Measurements from ENCODE around the gene KRT74.

The KRT74 gene

GRCh38 chr12:52573743-52574142 lies at the start of gene KRT74:
KRT74 (minus strand) TSS chr12:52573843; CDS start chr12:52573777, 66 bp downstream.
- no peak for DNase-seq (ENCODE audit: low read depth, low spot score)
- H3K27me3 ChIP-seq (ENCODE audit: insufficient read depth, insufficient read length) = no peaks in the 10 kb centered on the region
- no peak for TF ChIP-seq ZNF274 (IDR thresholded peaks at IDR 0.05; ENCODE audit: low read depth, low read length)
- TF ChIP-seq YY1 (IDR thresholded peaks at IDR 0.05; ENCODE audit: insufficient read depth, insufficient read length) = no peak
- no peak within 1 kb of the TSS for H3K4me3 ChIP-seq (ENCODE audit: insufficient read length, low read depth)
- H3K9ac ChIP-seq (ENCODE audit: insufficient read length, low read depth) = no peak within 1 kb of the TSS
- H3K4me1 ChIP-seq (ENCODE audit: insufficient read depth, insufficient read length) = no peaks in the 10 kb centered on the region
- H3K9me3 ChIP-seq (ENCODE audit: insufficient read depth, low read length) = no peaks in the 10 kb centered on the region
- H3K36me3 ChIP-seq (ENCODE audit: insufficient read depth, insufficient read length, low read length) = no peaks in the 10 kb centered on the region

- TF ChIP-seq ZNF274 (IDR thresholded peaks at IDR 0.05; ENCODE audit: low read depth, low read length) (no peak), SUZ12 (IDR thresholded peaks at IDR 0.05; ENCODE audit: extremely low read depth, insufficient read depth, insufficient read length) (no peak), YY1 (IDR thresholded peaks at IDR 0.05; ENCODE audit: insufficient read depth, insufficient read length) (no peak)
- Histone ChIP-seq H3K36me3 (ENCODE audit: insufficient read depth, insufficient read length, low read length) (no peaks in the 10 kb centered on the region), H3K27me3 (ENCODE audit: insufficient read depth, insufficient read length) (peaks cover 2% of the 10 kb centered on the region)
These were observed 48.7 kb upstream of the KRT74 start for GRCh38 chr12:52622349-52622748.

GRCh38 chr12:52618866-52619265 lies 45.2 kb upstream of the KRT74 start:
- H3K4me1 ChIP-seq (ENCODE audit: insufficient read depth, insufficient read length) = no peaks in the 10 kb centered on the region
- no peak overlapping the region for H3K4me3 ChIP-seq (ENCODE audit: insufficient read length, low read depth)
- peaks cover 4% of the 10 kb centered on the region for H3K27me3 ChIP-seq (ENCODE audit: insufficient read depth, insufficient read length)
- no peaks in the 10 kb centered on the region for H3K36me3 ChIP-seq (ENCODE audit: insufficient read depth, insufficient read length, low read length)
- H3K9ac ChIP-seq (ENCODE audit: insufficient read length, low read depth) = no peak overlapping the region
- no peak for DNase-seq (ENCODE audit: low read depth, low spot score)
- TF ChIP-seq SUZ12 (IDR thresholded peaks at IDR 0.05; ENCODE audit: extremely low read depth, insufficient read depth, insufficient read length) = no peak
- no peak for TF ChIP-seq ZNF274 (IDR thresholded peaks at IDR 0.05; ENCODE audit: low read depth, low read length)
- TF ChIP-seq YY1 (IDR thresholded peaks at IDR 0.05; ENCODE audit: insufficient read depth, insufficient read length) = no peak
- peaks cover 4% of the 10 kb centered on the region; the same call in 1 of the 2 replicates for H3K9me3 ChIP-seq (ENCODE audit: insufficient read depth, low read length)

More at GRCh38 chr12:52622349-52622748, 48.7 kb upstream of the KRT74 start:
- no peak for DNase-seq (ENCODE audit: low read depth, low spot score)
- no peak overlapping the region for H3K9ac ChIP-seq (ENCODE audit: insufficient read length, low read depth)
- H3K4me3 ChIP-seq (ENCODE audit: insufficient read length, low read depth) = no peak overlapping the region
- H3K4me1 ChIP-seq (ENCODE audit: insufficient read depth, insufficient read length) = no peaks in the 10 kb centered on the region
- peaks cover 8% of the 10 kb centered on the region; the same call in 1 of the 2 replicates for H3K9me3 ChIP-seq (ENCODE audit: insufficient read depth, low read length)

- no peaks in the 10 kb centered on the region for H3K36me3 ChIP-seq (ENCODE audit: insufficient read depth, insufficient read length, low read length)
- H3K9ac ChIP-seq (ENCODE audit: insufficient read length, low read depth) = no peak within 1 kb of the TSS
- no peak for TF ChIP-seq YY1 (IDR thresholded peaks at IDR 0.05; ENCODE audit: insufficient read depth, insufficient read length)
- TF ChIP-seq ZNF274 (IDR thresholded peaks at IDR 0.05; ENCODE audit: low read depth, low read length) = no peak
- no peak for TF ChIP-seq SUZ12 (IDR thresholded peaks at IDR 0.05; ENCODE audit: extremely low read depth, insufficient read depth, insufficient read length)
- no peak within 1 kb of the TSS for H3K4me3 ChIP-seq (ENCODE audit: insufficient read length, low read depth)
- H3K9me3 ChIP-seq (ENCODE audit: insufficient read depth, low read length) = no peaks in the 10 kb centered on the region; the same call in 1 of the 2 replicates
- H3K4me1 ChIP-seq (ENCODE audit: insufficient read depth, insufficient read length) = no peaks in the 10 kb centered on the region
- no peak for DNase-seq (ENCODE audit: low read depth, low spot score)
- H3K27me3 ChIP-seq (ENCODE audit: insufficient read depth, insufficient read length) = peaks cover 4% of the 10 kb centered on the region
These were observed 44.6 kb upstream of the KRT74 start, which contains the start of gene KRT73 for GRCh38 chr12:52618216-52618615. KRT73 (minus strand) TSS chr12:52618559; CDS start chr12:52618524, 35 bp downstream.

- Histone ChIP-seq H3K4me1 (ENCODE audit: insufficient read depth, insufficient read length) (no peaks in the 10 kb centered on the region), H3K9me3 (ENCODE audit: insufficient read depth, low read length) (no peaks in the 10 kb centered on the region), H3K27me3 (ENCODE audit: insufficient read depth, insufficient read length) (peaks cover 4% of the 10 kb centered on the region), H3K4me3 (ENCODE audit: insufficient read length, low read depth) (no peak overlapping the region), H3K36me3 (ENCODE audit: insufficient read depth, insufficient read length, low read length) (no peaks in the 10 kb centered on the region), H3K9ac (ENCODE audit: insufficient read length, low read depth) (no peak overlapping the region)
- no peak for TF ChIP-seq YY1 (IDR thresholded peaks at IDR 0.05; ENCODE audit: insufficient read depth, insufficient read length)
- TF ChIP-seq ZNF274 (IDR thresholded peaks at IDR 0.05; ENCODE audit: low read depth, low read length) = no peak
- no peak for DNase-seq (ENCODE audit: low read depth, low spot score)
These were observed 43.8 kb upstream of the KRT74 start for GRCh38 chr12:52617403-52617785.

- no peaks in the 10 kb centered on the region for H3K9me3 ChIP-seq (ENCODE audit: insufficient read depth, low read length)
- H3K4me1 ChIP-seq (ENCODE audit: insufficient read depth, insufficient read length) = no peaks in the 10 kb centered on the region
- no peak for TF ChIP-seq YY1 (IDR thresholded peaks at IDR 0.05; ENCODE audit: insufficient read depth, insufficient read length)
- H3K27me3 ChIP-seq (ENCODE audit: insufficient read depth, insufficient read length) = peaks cover 6% of the 10 kb centered on the region
- no peak for DNase-seq (ENCODE audit: low read depth, low spot score)
- H3K4me3 ChIP-seq (ENCODE audit: insufficient read length, low read depth) = no peak overlapping the region
- no peaks in the 10 kb centered on the region for H3K36me3 ChIP-seq (ENCODE audit: insufficient read depth, insufficient read length, low read length)
- no peak overlapping the region for H3K9ac ChIP-seq (ENCODE audit: insufficient read length, low read depth)
These were observed 43.2 kb upstream of the KRT74 start for GRCh38 chr12:52616680-52617402.

- no peak for DNase-seq (ENCODE audit: low read depth, low spot score)
- no peak overlapping the region for H3K4me3 ChIP-seq (ENCODE audit: insufficient read length, low read depth)
- H3K4me1 ChIP-seq (ENCODE audit: insufficient read depth, insufficient read length) = peaks cover 2% of the 10 kb centered on the region
- no peaks in the 10 kb centered on the region for H3K36me3 ChIP-seq (ENCODE audit: insufficient read depth, insufficient read length, low read length)
- H3K9ac ChIP-seq (ENCODE audit: insufficient read length, low read depth) = no peak overlapping the region
- no peaks in the 10 kb centered on the region for H3K9me3 ChIP-seq (ENCODE audit: insufficient read depth, low read length)
- TF ChIP-seq YY1 (IDR thresholded peaks at IDR 0.05; ENCODE audit: insufficient read depth, insufficient read length) = no peak
- TF ChIP-seq SUZ12 (IDR thresholded peaks at IDR 0.05; ENCODE audit: extremely low read depth, insufficient read depth, insufficient read length) = no peak
- TF ChIP-seq ZNF274 (IDR thresholded peaks at IDR 0.05; ENCODE audit: low read depth, low read length) = no peak
- peaks cover 15% of the 10 kb centered on the region for H3K27me3 ChIP-seq (ENCODE audit: insufficient read depth, insufficient read length)
These were observed 42.3 kb upstream of the KRT74 start for GRCh38 chr12:52615912-52616311.

Data from NT2/D1 (cell line).